NCI-H2227 (cell line): Measurements from ENCODE around the gene LARP6.
A peak's percentile ranks its signal among the peaks of the same experiment; 100 is the strongest.

Experiments used
- DNase-seq: peaks from one replicate; lab custom pipeline; 2025; ENCODE audit not compliant: unreplicated experiment; lab: John Stamatoyannopoulos, UW

LARP6 gene

DNA sequence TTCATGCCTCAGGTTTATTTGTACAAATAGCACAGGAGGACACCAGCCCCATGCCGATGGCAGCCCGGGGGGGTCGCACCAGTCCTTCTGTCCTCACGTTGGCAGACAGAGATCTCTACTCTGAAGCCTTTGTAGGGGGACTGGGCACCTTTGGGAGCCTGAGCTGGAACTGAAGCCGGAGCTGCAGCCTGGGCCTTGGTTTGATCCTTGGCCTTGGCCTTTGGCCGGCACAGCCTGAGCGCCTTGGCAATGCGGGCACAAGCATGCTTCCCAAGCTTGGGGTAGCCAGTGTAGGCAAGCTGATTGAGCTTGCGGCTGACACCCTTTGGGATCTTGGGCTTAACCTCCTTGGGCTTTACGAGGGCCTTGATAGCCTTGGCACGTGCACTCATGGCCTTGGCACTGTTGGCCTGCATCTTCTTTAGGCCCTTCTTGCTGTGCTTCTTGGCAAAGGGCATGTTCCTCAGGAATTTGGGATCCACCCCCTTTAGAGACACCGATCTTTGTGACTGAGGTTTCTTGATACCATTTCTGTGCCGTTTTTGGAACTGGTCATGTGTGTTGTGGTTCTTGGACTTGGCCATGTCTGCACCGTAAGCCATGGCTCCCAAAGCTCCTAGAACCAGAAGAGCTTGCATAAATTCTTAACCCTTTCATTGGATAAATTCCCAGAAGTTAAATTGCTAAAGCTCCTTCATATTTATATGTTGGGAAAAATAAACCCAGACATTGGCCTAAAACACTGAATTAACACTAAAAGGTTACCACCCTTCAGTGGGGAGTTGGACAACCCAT is 57.2 kb downstream of the LARP6 start:
- DNase-seq = no peak

- no peak for DNase-seq
These were observed 58.7 kb downstream of the LARP6 start for GRCh38 chr15:70795311-70795665.

DNA sequence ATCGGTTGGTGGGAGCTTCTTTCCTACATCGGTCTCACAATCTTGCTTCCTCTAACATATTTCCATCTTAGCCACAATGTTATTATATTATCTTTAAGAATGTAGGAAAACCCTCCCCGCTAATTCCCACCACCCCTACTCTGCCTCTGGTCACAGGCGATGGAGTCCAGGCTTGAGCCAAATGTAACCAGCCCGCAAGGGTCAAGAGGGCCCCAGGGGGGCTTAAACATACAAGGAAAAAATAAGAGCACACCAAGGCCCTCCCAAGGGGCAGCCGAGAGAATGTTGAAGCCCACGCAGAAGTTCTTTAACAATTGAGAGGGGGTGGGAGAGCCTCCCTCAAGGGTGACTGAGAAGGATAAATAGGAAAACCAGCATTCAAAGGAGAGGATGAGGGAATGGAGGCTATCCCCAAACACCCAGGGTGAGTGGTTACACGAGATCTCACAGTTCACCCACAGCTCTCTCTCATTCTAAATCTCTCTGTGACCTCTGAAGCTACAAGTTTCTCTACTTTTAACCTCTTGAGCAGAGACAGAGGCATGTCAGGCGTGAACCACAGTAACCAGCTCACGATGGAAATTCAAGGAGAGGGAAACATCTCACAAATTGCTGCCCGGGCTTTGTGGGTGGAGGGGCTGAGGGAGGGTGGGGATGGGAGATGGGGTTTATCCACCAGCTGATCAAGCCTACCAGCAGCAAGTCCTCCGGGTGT is 59.2 kb downstream of the LARP6 start:
- no peak for DNase-seq

- DNase-seq = no peak
These were observed 60.3 kb downstream of the LARP6 start for GRCh38 chr15:70793694-70794093.

DNA sequence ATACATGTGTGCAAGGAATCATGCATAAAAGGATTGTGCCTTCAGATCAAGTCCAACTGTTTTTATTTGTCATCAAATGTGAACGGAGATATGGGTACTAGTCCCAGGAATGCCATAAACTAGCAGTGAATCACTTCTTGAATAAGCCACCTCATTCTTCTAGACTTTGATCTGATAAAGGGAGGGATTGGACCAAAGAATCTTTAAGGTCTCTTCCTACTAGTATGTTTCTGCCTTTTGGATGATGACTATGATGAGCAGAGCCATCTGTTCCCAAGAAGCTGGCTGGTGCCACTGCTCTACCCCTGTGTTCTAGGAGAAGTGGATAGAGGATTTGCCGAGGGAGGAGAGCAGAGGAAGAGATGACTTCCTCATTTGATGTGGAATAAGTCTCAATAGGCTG is 61.8 kb downstream of the LARP6 start:
- no peak for DNase-seq

DNA sequence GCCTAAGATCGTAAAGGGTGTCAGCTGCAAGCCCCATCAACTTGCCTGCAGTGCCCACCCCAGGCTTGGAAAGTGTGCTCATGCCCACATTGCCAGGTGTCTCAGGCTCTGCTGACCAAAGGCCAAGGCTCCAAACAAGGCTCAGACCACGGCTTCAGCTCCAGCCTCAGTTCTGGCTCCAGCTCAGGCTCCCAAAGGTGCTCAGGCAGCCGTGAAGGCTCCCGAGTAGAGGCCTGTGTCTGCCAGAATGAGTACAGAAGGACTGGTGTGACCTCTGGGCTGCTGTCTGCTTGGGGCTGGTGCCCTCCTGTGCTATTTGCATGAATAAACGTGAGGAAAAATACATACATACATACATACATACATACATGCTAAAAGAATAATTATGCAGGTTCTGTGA is 62.7 kb downstream of the LARP6 start:
- DNase-seq = no peak

- no peak for DNase-seq
These were observed 64.7 kb downstream of the LARP6 start for GRCh38 chr15:70789213-70789612.

GRCh38 chr15:70788114-70789049 is 65.6 kb downstream of the LARP6 start:
- no peak for DNase-seq

DNA sequence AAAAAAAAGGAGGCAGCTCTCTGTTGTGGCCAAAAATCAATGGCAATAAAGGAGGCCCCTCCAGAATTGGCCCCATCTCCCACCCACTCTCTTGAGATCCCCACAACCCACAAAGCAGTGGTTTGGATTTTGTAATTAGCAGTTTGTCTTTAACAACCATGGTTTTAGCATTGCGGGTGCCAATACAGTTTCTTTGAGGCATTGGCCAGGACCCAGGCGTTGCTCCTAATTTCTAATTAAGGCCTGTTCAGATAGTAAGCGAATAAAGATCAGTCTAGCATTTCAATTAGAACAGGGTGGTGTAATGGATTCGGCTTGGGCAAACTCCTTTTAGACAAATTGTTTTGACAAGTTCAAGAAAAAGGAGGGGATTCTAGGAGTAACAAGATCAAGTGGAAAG is 67.0 kb downstream of the LARP6 start:
- no peak for DNase-seq

DNA sequence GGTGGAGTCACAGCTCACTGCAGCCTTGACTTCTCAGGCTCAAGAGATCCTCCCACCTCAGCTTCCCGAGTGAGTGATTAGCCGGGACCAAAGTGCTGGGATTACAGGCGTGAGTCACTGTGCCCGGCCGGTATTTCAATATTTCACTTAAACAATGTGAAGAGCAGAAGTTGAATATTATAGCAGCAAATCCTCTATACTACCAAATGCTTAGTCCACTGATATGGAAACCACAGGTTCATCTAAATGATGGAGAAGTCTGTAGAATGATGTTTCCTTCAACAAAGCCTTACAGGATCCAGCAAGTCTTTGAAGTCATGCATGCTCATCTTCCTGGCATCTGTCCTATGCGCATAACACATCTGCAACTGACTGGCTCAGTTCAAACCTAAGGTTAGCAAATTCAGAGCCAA is 70.3 kb downstream of the LARP6 start:
- DNase-seq = peak; percentile 3

DNA sequence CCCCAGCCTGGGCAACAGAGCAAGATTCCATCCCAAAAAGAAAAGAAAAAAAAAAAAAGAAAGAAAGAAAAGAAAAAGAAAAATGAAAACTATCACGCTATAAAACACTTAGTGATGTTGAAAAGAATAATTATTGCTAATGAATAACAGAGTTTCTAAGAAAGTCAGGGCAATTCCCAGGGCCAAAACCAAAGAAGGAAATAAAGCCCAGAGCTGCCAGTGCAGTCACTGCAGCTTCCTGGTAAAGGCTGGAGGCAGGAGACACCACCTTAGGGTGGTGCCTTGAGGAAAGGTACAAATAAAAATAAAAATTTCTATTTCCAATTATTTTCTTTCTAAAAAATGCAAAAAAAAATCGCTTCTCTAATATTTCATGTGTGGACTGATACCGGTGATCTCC is 70.9 kb downstream of the LARP6 start:
- DNase-seq = no peak

DNA sequence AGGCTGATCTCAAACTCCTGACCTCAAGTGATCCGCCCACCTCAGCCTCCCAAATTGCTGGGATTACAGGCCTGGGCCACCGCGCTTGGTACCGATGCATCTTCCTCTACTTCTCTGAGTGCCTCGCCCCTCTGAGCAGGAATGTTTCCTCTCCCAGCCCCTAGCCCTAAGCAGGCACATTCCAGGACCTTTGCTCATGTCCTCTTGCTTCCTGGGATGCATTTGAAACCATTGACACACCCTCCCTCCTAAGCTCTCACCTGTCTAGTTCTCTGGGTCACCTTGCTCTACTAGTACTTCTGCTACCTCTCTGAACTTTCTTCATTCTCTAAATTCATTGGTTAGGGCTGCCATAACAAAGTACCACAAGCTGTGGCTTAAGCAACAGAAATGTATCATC is 72.7 kb downstream of the LARP6 start:
- DNase-seq = no peak
